GM18873 (cell line): ENCODE data around the gene BRAT1.

Experiments
- ATAC-seq: cut with Tn5 transposase; IDR thresholded peaks from one replicate; pipeline ENCODE4 v1.9.1; 2021; ENCODE audit warnings: mild to moderate bottlenecking, moderate library complexity, moderate number of reproducible peaks; ENCODE audit not compliant: unreplicated experiment, low FRiP score

The BRAT1 gene

GRCh38 chr7:2586326-2587020 lies 31.1 kb upstream of the BRAT1 start:
- ATAC-seq: no peak

- no peak for ATAC-seq
Observed at GRCh38 chr7:2585446-2585845, 30.1 kb upstream of the BRAT1 start.

GRCh38 chr7:2583798-2584580 lies 28.7 kb upstream of the BRAT1 start:
- ATAC-seq: no peak

- no peak for ATAC-seq
Observed at GRCh38 chr7:2582006-2582735, 26.8 kb upstream of the BRAT1 start.

- ATAC-seq: no peak
Observed at GRCh38 chr7:2580636-2581035, 25.3 kb upstream of the BRAT1 start.

- no peak for ATAC-seq
Observed at GRCh38 chr7:2577914-2578680, 22.8 kb upstream of the BRAT1 start.

GRCh38 chr7:2576742-2577491 lies 21.6 kb upstream of the BRAT1 start:
- no peak for ATAC-seq

- no peak for ATAC-seq
Observed at GRCh38 chr7:2575733-2576340, 20.5 kb upstream of the BRAT1 start.

GRCh38 chr7:2575046-2575732 lies 19.9 kb upstream of the BRAT1 start:
- no peak for ATAC-seq

- no peak for ATAC-seq
Observed at GRCh38 chr7:2573761-2574160, 18.4 kb upstream of the BRAT1 start.

- ATAC-seq: no peak
Observed at GRCh38 chr7:2572101-2572842, 16.9 kb upstream of the BRAT1 start.

- ATAC-seq: no peak
Observed at GRCh38 chr7:2571409-2571808, 16.1 kb upstream of the BRAT1 start.

- no peak for ATAC-seq
Observed at GRCh38 chr7:2570021-2570420, 14.7 kb upstream of the BRAT1 start.

GRCh38 chr7:2569421-2569820 lies 14.1 kb upstream of the BRAT1 start:
- no peak for ATAC-seq

- no peak for ATAC-seq
Observed at GRCh38 chr7:2568521-2569223, 13.3 kb upstream of the BRAT1 start.

GRCh38 chr7:2567679-2568278 lies 12.5 kb upstream of the BRAT1 start:
- ATAC-seq: no peak
